SK-N-SH (cell line): ENCODE data around the gene MYCBP. TPM values are rescaled to one million over a fixed set of nuclear protein-coding genes. Genes with fewer than 3 reads are reported as not detected.
"Not testable (repeated sequence)": the region's sequence is repeated elsewhere in the genome, so short reads cannot be mapped to it uniquely, and the experiment has no call there.

ENCODE experiments used
- CTCF ChIA-PET: fragments of 300-600, 350-600 bp; formaldehyde crosslinking; extraction: SDS; loops from one replicate; lab custom pipeline; 2021; lab: Yijun Ruan, JAX
- POLR2A ChIA-PET: fragments of 350-600 bp; sonication (Branson Sonifier 250); formaldehyde crosslinking; extraction: SDS; loops from one replicate; lab custom pipeline; 2020; ENCODE audit warnings: antibody characterized with exemption, inconsistent platforms; lab: Yijun Ruan, JAX
- DNase-seq: peaks from one replicate; pipeline ENCODE4 v3.0.0; 2012
- H2AFZ ChIP-seq: fragments of 200-600 bp; sonication (generic); 2 replicates; pipeline ENCODE4 v1.8.1; 2016; ENCODE audit warnings: antibody characterized with exemption, mild to moderate bottlenecking, low read depth
- H3F3A ChIP-seq: fragments of 200-600 bp; sonication (generic); replicated peaks from 2 replicates; pipeline ENCODE3; 2016; ENCODE audit warnings: antibody characterized with exemption, mild to moderate bottlenecking; ENCODE audit not compliant: insufficient read depth
- H3K27ac ChIP-seq, 2 experiments: fragments of 200-500 bp in 1 of 2; fragments of 200-600 bp in 1 of 2; sonication (Bioruptor generic) in 1 of 2; sonication (generic), shearing (Covaris generic) in 1 of 2; 2 replicates each; pipeline versions ENCODE4 v1.5.1 to v1.6.1; 2014 to 2016; ENCODE audit warnings: low read depth in 2 of 2, inconsistent platforms in 1 of 2, low read length in 1 of 2, mild to moderate bottlenecking in 1 of 2, mixed read lengths in 1 of 2
- H3K27me3 ChIP-seq: fragments of 200-600 bp; sonication (generic), shearing (Covaris generic); 2 replicates; pipeline ENCODE4 v1.6.1; 2016; ENCODE audit warnings: mixed run types; ENCODE audit not compliant: insufficient read depth
- H3K36me3 ChIP-seq, 2 experiments: fragments of 200-500 bp in 1 of 2; fragments of 200-600 bp in 1 of 2; sonication (Bioruptor generic) in 1 of 2; sonication (generic) in 1 of 2; replicated peaks in 1 of 2; 2 replicates each; pipeline versions ENCODE3 to v1.5.1; 2014 to 2016; ENCODE audit warnings: low read length in 1 of 2, mild to moderate bottlenecking in 1 of 2; ENCODE audit not compliant: insufficient read depth in 2 of 2, control insufficient read depth in 1 of 2
- H3K4me1 ChIP-seq, 2 experiments: fragments of 200-500 bp in 1 of 2; fragments of 200-600 bp in 1 of 2; sonication (Bioruptor generic) in 1 of 2; sonication (generic), shearing (Covaris generic) in 1 of 2; 2 replicates each; pipeline versions ENCODE4 v1.5.1 to v1.6.1; 2014 to 2016; ENCODE audit warnings: low read depth in 1 of 2, low read length in 1 of 2, mixed run types in 1 of 2; ENCODE audit not compliant: insufficient read depth in 2 of 2, control insufficient read depth in 1 of 2
- H3K4me2 ChIP-seq: fragments of 200-600 bp; sonication (generic), shearing (Covaris generic); 2 replicates; pipeline ENCODE4 v1.6.1; 2017; ENCODE audit warnings: mixed run types
- H3K4me3 ChIP-seq, 2 experiments: fragments of 200-500 bp in 1 of 2; fragments of 200-600 bp in 1 of 2; sonication (Bioruptor generic) in 1 of 2; sonication (generic), shearing (Covaris generic) in 1 of 2; 2 replicates each; pipeline versions ENCODE4 v1.5.1 to v1.8.1; 2014 to 2016; ENCODE audit warnings: low read depth in 2 of 2, inconsistent platforms in 1 of 2, low read length in 1 of 2, mild to moderate bottlenecking in 1 of 2, mixed read lengths in 1 of 2, moderate library complexity in 1 of 2
- H3K79me2 ChIP-seq: fragments of 200-600 bp; sonication (generic); 2 replicates; pipeline ENCODE4 v1.8.1; 2017; ENCODE audit warnings: mild to moderate bottlenecking; ENCODE audit not compliant: insufficient read depth
- H3K9ac ChIP-seq: fragments of 200-600 bp; sonication (generic); 2 replicates; pipeline ENCODE4 v1.6.1; 2017; ENCODE audit warnings: mixed run types
- H3K9me2 ChIP-seq: fragments of 200-600 bp; sonication (generic); 2 replicates; pipeline ENCODE4 v1.6.1; 2017; ENCODE audit warnings: mixed run types
- H3K9me3 ChIP-seq: fragments of 200-600 bp; sonication (generic); 2 replicates; pipeline ENCODE4 v1.6.1; 2017; ENCODE audit warnings: mixed run types, mild to moderate bottlenecking, moderate library complexity
- H4K20me1 ChIP-seq: fragments of 200-600 bp; sonication (generic); 2 replicates; pipeline ENCODE4 v1.6.1; 2017; ENCODE audit warnings: mild to moderate bottlenecking, mixed run types; ENCODE audit not compliant: insufficient read depth
- FOSL2 ChIP-seq: IDR thresholded peaks from 2 replicates; pipeline ENCODE4 v1.4.0; 2012; ENCODE audit warnings: low read depth, mild to moderate bottlenecking, moderate library complexity, borderline replicate concordance
- FOXJ3 ChIP-seq: sonication (generic); formaldehyde crosslinking; IDR thresholded peaks from 2 replicates; pipeline ENCODE4 v1.5.1; 2020; ENCODE audit warnings: mild to moderate bottlenecking, missing genetic modification reagents
- GABPA ChIP-seq: IDR thresholded peaks from 2 replicates; pipeline ENCODE4 v1.4.0; 2012; ENCODE audit warnings: low read depth, mild to moderate bottlenecking
- JUND ChIP-seq: IDR thresholded peaks from 2 replicates; pipeline ENCODE4 v1.4.0; 2012
- RAD21 ChIP-seq: IDR thresholded peaks from 2 replicates; pipeline ENCODE4 v1.6.1; 2012; ENCODE audit warnings: mild to moderate bottlenecking, low read length
- RCOR1 ChIP-seq: fragments of 150-350 bp; IDR thresholded peaks from 2 replicates; pipeline ENCODE4 v1.6.1; 2017; ENCODE audit warnings: antibody characterized with exemption, low read length
- REST ChIP-seq: IDR thresholded peaks from 2 replicates; pipeline ENCODE4 v1.6.1; 2012; ENCODE audit warnings: mild to moderate bottlenecking, low read depth, low read length, moderate library complexity
- USF1 ChIP-seq: IDR thresholded peaks from 2 replicates; pipeline ENCODE4 v1.4.0; 2012; ENCODE audit warnings: low read depth, borderline replicate concordance
- WGBS: methylation state at CpG from one replicate; pipeline ENCODE4 v1.1.6; 2017; ENCODE audit warnings: low lambda C conversion rate; 5-methylcytosine and 5-hydroxymethylcytosine counted together
- polyA plus RNA-seq, 3 experiments: library from polyadenylated mRNA; depleted of rRNA; stranded (reverse); fragments of >200 nt; gene quantifications; 2 replicates each; pipeline ENCODE4 v1.2.3, GENCODE V29; 2012
- TF ChIP-seq, protein P1 (sequence below): IDR thresholded peaks from 2 replicates; pipeline ENCODE4; 2012
- TF ChIP-seq, protein P2 (sequence below): IDR thresholded peaks from 2 replicates; pipeline ENCODE4 v1.4.0; 2012; ENCODE audit warnings: low read depth
- TF ChIP-seq, protein P3 (sequence below): fragments of 150-350 bp; IDR thresholded peaks from 2 replicates; pipeline ENCODE4 v1.6.1; 2016; ENCODE audit warnings: mild to moderate bottlenecking, low read depth, low read length

The MYCBP gene
- polyA plus RNA-seq, 1 of the 3 experiments (the other 2 are of a cell fraction), result 16.0 TPM

DNA sequence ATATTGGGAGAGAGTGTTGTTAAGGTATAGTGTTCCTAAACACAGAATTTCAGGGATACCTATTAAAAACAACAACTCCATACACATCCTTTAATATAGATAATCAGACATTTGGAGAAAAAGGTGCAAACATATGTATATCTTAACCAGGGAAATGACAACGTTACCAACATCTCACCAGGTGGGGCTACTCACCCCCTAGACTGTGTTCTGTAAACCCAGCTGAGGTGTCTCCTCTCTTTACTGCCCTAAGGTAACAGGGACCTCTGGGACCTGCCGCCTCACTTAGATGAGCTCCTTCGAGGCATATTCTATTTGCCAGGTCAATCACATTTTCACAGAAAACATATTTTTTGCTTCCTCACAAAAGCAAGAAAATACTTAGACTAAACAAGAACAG is 26.9 kb downstream of the MYCBP start (continued):
- TF ChIP-seq FOSL2 (no peak), JUND (no peak), GABPA (no peak), REST (no peak)
- TF ChIP-seq, all 33 proteins: peak for 0

GRCh38 chr1:38845088-38845487 is 28.1 kb downstream of the MYCBP start:
- H2AFZ ChIP-seq, H3K4me1 ChIP-seq, H3K4me3 ChIP-seq, H3K79me2 ChIP-seq, H3K9ac ChIP-seq, H3K27me3 ChIP-seq, H3K27ac ChIP-seq, H3K4me2 ChIP-seq, POLR2A ChIA-PET, H3F3A ChIP-seq, H3K9me3 ChIP-seq, H3K9me2 ChIP-seq, DNase-seq, H4K20me1 ChIP-seq: not testable (repeated sequence)
- 98% methylated on average over 3 of the region's 3 CpGs for WGBS
- CTCF ChIA-PET, result interaction anchor here (0.6 to 4.1 kb wide), 2 partner anchors 10 to 240 kb away, joined by 3 to 18 read pairs; no protein-coding TSS in a partner anchor
- peaks cover 11 to 52% of the 10 kb centered on the region in 2 experiments for H3K36me3 ChIP-seq

DNA sequence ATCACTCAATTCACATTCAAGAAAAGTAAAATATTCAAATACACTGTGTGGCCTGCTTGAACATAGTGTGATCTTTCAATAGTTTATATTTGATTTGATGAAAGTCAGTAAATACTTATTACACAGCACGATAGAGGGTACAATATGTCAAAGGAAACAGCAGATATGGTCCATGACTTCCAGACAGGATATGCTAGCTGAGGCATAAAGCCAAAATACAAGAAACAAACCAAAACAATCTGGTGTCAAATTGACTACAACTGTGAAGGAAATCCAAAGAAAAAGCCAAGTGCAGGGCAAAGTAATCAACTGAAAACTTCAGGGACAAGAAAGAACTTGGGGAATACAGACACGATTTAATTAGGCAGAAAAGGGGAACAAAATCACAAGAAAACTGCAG is 32.9 kb downstream of the MYCBP start:
- TF ChIP-seq, protein P1, sequence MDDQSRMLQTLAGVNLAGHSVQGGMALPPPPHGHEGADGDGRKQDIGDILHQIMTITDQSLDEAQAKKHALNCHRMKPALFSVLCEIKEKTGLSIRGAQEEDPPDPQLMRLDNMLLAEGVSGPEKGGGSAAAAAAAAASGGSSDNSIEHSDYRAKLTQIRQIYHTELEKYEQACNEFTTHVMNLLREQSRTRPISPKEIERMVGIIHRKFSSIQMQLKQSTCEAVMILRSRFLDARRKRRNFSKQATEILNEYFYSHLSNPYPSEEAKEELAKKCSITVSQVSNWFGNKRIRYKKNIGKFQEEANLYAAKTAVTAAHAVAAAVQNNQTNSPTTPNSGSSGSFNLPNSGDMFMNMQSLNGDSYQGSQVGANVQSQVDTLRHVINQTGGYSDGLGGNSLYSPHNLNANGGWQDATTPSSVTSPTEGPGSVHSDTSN, result no peak
- TF ChIP-seq USF1 (no peak), RCOR1 (no peak), RAD21 (no peak), FOXJ3 (CRISPR knock-in tag) (no peak)
- TF ChIP-seq, protein P2, sequence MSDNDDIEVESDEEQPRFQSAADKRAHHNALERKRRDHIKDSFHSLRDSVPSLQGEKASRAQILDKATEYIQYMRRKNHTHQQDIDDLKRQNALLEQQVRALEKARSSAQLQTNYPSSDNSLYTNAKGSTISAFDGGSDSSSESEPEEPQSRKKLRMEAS, result no peak
- TF ChIP-seq, protein P3, sequence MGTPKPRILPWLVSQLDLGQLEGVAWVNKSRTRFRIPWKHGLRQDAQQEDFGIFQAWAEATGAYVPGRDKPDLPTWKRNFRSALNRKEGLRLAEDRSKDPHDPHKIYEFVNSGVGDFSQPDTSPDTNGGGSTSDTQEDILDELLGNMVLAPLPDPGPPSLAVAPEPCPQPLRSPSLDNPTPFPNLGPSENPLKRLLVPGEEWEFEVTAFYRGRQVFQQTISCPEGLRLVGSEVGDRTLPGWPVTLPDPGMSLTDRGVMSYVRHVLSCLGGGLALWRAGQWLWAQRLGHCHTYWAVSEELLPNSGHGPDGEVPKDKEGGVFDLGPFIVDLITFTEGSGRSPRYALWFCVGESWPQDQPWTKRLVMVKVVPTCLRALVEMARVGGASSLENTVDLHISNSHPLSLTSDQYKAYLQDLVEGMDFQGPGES, result no peak
- ChIA-PET CTCF (interaction anchor here (1.0 kb wide), 1 partner anchor 12 kb away, joined by 3 read pairs; no protein-coding TSS in a partner anchor), POLR2A (no interaction called here)
- Histone ChIP-seq H3K27ac (no peak overlapping the region), H4K20me1 (no peaks in the 10 kb centered on the region), H3K79me2 (peaks cover 6% of the 10 kb centered on the region), H3K9ac (no peak overlapping the region), H3K9me2 (no peaks in the 10 kb centered on the region), H3K36me3 (peaks cover 33 to 41% of the 10 kb centered on the region in 2 experiments), H3F3A (no peaks in the 10 kb centered on the region), H3K4me1 (no peaks in the 10 kb centered on the region), H3K4me2 (no peak overlapping the region), H3K4me3 (no peak overlapping the region), H3K9me3 (no peaks in the 10 kb centered on the region), H2AFZ (no peak overlapping the region), H3K27me3 (no peaks in the 10 kb centered on the region)
- WGBS, result 85% methylated on average over 2 of the region's 2 CpGs
- no peak for DNase-seq
